ENCODE data around the gene KANK3. TPM values are rescaled to one million over a fixed set of nuclear protein-coding genes. Genes with fewer than 3 reads are reported as not detected.
A peak's percentile ranks its signal among the peaks of the same experiment; 100 is the strongest.
"Not testable (repeated sequence)": the region's sequence is repeated elsewhere in the genome, so short reads cannot be mapped to it uniquely, and the experiment has no call there.

The KANK3 gene
- total and polyA plus RNA-seq, 7 donors: 0.92 to 8.9 (median 6.5) TPM

DNA sequence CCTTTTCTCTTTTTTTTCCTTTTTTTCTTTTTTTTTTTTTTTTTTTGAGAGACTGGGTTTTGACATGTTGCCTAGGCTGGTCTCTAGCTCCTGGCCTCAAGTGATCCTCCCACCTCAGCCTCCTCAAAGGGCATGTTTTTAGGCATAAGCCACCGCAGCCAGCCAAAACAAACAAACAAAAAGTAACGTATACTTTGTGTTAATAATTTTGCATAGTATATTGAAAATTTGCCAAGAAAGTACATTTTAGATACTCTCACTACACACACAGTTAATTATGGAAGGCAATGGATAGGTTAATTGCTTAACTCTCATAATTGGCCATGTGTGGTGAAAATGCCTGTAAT is 45.5 kb upstream of the KANK3 start:
- H3K27ac ChIP-seq: peak overlapping the region in 3 of 4 donors; percentile 3 to 100 (median 99)
- H3K36me3 ChIP-seq: no peaks in the 10 kb centered on the region
- H3K27me3 ChIP-seq: no peaks in the 10 kb centered on the region
- WGBS, 2 donors: 53 to 56% methylated on average over 2 of the region's 2 CpGs
- H3K4me3 ChIP-seq: no peak overlapping the region
- TF ChIP-seq EP300 (IDR thresholded peaks at IDR 0.05): no peak
- TF ChIP-seq, protein P1, sequence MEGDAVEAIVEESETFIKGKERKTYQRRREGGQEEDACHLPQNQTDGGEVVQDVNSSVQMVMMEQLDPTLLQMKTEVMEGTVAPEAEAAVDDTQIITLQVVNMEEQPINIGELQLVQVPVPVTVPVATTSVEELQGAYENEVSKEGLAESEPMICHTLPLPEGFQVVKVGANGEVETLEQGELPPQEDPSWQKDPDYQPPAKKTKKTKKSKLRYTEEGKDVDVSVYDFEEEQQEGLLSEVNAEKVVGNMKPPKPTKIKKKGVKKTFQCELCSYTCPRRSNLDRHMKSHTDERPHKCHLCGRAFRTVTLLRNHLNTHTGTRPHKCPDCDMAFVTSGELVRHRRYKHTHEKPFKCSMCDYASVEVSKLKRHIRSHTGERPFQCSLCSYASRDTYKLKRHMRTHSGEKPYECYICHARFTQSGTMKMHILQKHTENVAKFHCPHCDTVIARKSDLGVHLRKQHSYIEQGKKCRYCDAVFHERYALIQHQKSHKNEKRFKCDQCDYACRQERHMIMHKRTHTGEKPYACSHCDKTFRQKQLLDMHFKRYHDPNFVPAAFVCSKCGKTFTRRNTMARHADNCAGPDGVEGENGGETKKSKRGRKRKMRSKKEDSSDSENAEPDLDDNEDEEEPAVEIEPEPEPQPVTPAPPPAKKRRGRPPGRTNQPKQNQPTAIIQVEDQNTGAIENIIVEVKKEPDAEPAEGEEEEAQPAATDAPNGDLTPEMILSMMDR (IDR thresholded peaks at IDR 0.05): no peak
- TF ChIP-seq POLR2A (IDR thresholded peaks at IDR 0.05): no peak
- no peak for TF ChIP-seq POLR2AphosphoS5 (IDR thresholded peaks at IDR 0.05)
- peaks cover 4 to 35% (median 29%) of the 10 kb centered on the region in 4 donors for H3K4me1 ChIP-seq
- intact Hi-C loops (cut with DNase I): no loop called here
- no peak for DNase-seq
- no peaks in the 10 kb centered on the region for H3K9me3 ChIP-seq

DNA sequence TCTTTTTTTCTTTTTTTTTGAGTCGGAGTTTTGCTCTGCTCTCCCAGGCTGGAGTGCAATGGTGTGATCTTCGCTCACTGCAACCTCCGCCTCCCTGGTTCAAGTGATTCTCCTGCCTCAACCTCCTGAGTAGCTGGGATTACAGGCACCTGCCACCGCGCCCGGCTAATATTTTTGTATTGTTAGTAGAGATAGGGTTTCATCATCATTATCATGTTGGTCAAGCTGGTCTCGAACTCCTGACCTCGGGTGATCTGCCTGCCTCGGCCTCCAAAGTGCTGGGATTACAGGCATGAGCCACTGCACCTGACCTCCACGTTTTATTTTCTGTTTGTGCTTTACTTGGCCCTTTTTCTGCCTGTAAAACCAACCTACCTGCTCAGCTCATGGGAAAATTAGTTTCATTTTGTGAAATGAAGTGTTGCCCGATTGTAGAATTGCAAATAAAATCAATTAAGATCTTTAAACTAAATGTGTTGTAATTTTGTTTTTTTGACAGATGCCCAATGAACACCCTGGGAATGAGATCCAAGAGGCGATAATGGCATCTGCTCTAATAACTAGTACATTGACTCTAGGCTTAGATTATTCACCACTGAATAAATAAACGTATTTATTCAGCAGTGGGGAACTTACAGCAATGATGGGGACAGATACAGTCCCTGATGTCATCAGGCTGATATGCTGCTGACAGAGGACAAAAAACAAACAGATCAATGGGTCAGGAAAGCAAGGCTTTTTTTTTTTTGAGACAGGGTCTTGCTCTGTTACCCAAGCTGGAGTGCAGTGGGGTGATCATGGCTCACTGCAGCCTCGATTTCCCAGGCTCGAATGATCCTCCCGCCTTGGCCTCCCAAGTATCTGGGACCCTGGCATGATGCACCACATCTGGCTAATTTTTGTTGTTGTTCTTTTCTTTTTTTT is 44.9 kb upstream of the KANK3 start:
- no peak for DNase-seq
- no peak overlapping the region for H3K4me3 ChIP-seq
- H3K4me1 ChIP-seq: peaks cover 4 to 29% (median 23%) of the 10 kb centered on the region in 4 donors
- TF ChIP-seq POLR2A (IDR thresholded peaks at IDR 0.05): no peak
- no peak for TF ChIP-seq POLR2AphosphoS5 (IDR thresholded peaks at IDR 0.05)
- TF ChIP-seq EP300 (IDR thresholded peaks at IDR 0.05): no peak
- TF ChIP-seq, protein P1 (IDR thresholded peaks at IDR 0.05): no peak
- 93 to 94% methylated on average over 16 of the region's 16 CpGs for WGBS, 2 donors
- H3K27me3 ChIP-seq: no peaks in the 10 kb centered on the region
- H3K27ac ChIP-seq: peak overlapping the region in 1 of 4 donors; percentile 99
- H3K36me3 ChIP-seq: no peaks in the 10 kb centered on the region
- no peaks in the 10 kb centered on the region for H3K9me3 ChIP-seq
- intact Hi-C loops (cut with DNase I): no loop called here

DNA sequence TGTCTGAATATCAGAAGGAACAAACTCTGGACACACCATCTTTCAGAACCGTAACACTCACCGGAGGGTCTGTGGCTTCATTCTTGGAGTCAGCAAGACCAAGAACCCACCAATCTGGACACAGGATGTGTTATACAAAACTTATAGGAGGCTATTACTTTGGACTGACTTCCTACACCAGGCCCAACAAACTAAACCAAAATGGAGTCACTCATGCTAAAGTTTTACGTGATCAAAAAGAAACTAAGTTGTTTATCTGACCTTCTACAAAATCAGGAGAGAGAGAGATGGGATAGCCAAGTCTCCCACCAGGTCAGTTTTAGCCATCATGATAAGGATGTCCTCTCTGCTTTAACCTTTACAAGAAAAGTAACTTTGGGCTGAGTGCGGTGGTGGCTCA is 43.9 kb upstream of the KANK3 start:
- TF ChIP-seq POLR2A (IDR thresholded peaks at IDR 0.05) (no peak), POLR2AphosphoS5 (IDR thresholded peaks at IDR 0.05) (no peak), EP300 (IDR thresholded peaks at IDR 0.05) (no peak)
- TF ChIP-seq, protein P1 (IDR thresholded peaks at IDR 0.05): no peak
- peaks cover 4 to 19% (median 13%) of the 10 kb centered on the region in 4 donors for H3K4me1 ChIP-seq
- DNase-seq: no peak
- H3K27me3 ChIP-seq: no peaks in the 10 kb centered on the region
- whole genome bisulfite sequencing, 2 donors: 74 to 84% methylated on average over 4 of the region's 4 CpGs
- H3K4me3 ChIP-seq: no peak overlapping the region
- H3K36me3 ChIP-seq: no peaks in the 10 kb centered on the region
- H3K9me3 ChIP-seq: no peaks in the 10 kb centered on the region
- no peak overlapping the region for H3K27ac ChIP-seq
- intact Hi-C loops (cut with DNase I): no loop called here

DNA sequence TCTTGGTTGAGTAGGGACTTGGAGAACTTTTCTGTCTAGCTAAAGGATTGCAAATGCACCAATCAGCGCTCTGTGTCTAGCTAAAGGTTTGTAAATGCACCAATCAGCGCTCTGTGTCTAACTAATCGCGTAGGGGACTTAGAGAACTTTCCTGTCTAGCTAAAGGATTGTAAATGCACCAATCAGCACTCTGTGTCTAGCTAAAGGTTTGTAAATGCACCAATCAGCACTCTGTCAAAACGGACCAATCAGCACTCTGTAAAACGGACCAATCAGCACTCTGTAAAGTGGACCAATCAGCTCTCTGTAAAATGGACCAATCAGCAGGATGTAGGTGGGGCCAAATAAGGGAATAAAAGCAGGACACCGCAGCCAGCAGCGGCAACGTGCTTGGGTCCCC is 43.4 kb upstream of the KANK3 start:
- H3K27me3 ChIP-seq; intact Hi-C loops (cut with DNase I); H3K27ac ChIP-seq; H3K4me3 ChIP-seq; H3K9me3 ChIP-seq; H3K36me3 ChIP-seq; DNase-seq: not testable (repeated sequence)
- 86 to 87% methylated on average over 9 of the region's 9 CpGs for WGBS, 2 donors
- H3K4me1 ChIP-seq: peaks cover 4 to 14% (median 7%) of the 10 kb centered on the region in 4 donors

DNA sequence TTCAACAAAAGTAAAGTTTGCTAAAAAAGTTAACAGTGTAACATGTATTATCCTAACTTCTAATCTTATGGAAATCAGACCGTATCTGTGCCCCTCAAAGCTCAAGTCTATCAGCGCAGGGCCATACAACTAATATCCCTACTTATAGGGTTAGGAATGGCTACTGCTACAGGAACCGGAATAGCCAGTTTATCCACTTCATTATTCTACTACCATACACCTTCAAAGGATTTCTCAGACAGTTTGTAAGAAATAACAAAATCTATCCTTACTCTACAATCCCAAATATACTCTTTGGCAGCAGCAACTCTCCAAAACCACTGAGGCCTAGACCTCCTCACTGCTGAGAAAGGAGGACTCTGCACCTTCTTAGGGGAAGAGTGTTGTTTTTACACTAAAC is 42.5 kb upstream of the KANK3 start:
- DNase-seq; intact Hi-C loops (cut with DNase I); H3K27me3 ChIP-seq; H3K9me3 ChIP-seq; H3K4me3 ChIP-seq; H3K4me1 ChIP-seq; H3K36me3 ChIP-seq: not testable (repeated sequence)
- H3K27ac ChIP-seq: peak overlapping the region in 1 of 4 donors; percentile 11
- WGBS, 2 donors: 34 to 79% methylated on average over 3 of the region's 3 CpGs

DNA sequence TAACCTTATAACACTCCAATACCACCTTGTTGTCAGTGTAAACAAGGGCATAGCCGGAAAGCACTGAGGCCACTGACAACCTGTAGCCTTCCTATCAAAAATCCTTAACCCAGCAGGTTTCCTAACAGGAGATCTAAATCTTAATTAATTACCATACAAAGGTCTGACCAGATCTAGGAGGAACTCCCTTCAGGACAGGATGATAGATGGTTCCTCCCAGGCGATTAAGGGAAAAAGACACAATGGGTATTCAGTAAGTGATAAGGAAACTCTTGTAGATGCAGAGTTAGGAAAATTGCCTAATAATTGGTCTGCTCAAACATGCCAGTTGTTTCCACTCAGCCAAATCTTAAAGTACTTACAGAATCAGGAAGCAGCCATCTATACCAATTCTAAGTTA is 42.0 kb upstream of the KANK3 start:
- peak overlapping the region in 1 of 4 donors; percentile 11 for H3K27ac ChIP-seq
- DNase-seq; H3K27me3 ChIP-seq; H3K36me3 ChIP-seq; H3K4me3 ChIP-seq; H3K4me1 ChIP-seq; H3K9me3 ChIP-seq; intact Hi-C loops (cut with DNase I): not testable (repeated sequence)
- 69 to 83% methylated on average over 2 of the region's 2 CpGs for WGBS, 2 donors

DNA sequence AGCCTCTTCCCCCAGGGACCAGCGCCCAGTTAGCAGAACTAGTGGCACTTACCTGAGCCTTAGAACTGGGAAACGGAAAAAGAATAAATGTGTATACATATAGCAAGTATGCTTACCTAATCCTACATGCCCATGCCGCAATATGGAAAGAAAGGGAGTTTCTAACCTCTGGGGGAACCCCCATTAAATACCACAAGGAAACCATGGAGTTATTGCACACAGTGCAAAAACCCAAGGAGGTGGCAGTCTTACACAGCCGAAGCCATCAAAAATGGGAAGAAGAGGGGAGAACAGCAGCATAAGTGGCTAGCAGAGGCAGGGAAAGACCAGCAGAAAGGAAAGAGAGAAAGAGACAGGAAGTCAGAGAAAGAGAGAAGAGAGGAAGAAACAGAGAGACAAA is 41.5 kb upstream of the KANK3 start:
- H3K36me3 ChIP-seq; H3K4me1 ChIP-seq; H3K9me3 ChIP-seq; intact Hi-C loops (cut with DNase I); H3K27me3 ChIP-seq; H3K4me3 ChIP-seq; DNase-seq; H3K27ac ChIP-seq: not testable (repeated sequence)
- 79 to 89% methylated on average over 4 of the region's 4 CpGs for WGBS, 2 donors

DNA sequence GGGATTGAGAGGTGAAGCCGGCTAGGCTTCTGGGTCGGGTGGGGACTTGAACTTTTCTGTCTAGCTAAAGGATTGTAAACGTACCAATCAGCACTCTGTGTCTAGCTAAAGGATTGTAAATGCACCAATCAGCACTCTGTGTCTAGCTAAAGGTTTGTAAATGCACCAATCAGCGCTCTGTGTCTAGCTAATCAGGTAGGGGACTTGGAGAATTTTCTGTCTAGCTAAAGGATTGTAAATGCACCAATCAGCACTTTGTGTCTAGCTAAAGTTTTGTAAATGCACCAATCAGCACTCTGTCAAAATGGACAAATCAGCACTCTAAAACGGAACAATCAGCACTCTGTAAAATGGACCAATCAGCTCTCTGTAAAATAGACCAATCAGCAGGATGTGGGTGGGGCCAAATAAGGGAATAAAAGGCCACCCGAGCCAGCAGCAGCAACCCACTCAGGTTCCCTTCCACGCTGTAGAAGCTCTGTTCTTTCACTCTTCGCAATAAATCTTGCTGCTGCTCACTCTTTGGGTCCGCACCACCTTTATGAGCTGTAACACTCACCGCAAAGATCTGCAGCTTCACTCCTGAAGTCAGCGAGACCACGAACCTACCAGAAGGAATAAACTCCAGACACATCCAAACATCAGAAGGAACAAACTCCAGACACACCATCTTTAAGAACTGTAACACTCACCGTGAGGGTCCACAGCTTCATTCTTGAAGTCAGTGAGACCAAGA is 36.3 kb upstream of the KANK3 start:
- H3K27ac ChIP-seq; H3K9me3 ChIP-seq; H3K36me3 ChIP-seq; H3K4me3 ChIP-seq; intact Hi-C loops (cut with DNase I); DNase-seq; H3K27me3 ChIP-seq; H3K4me1 ChIP-seq: not testable (repeated sequence)
- 95 to 96% methylated on average over 13 of the region's 13 CpGs for WGBS, 2 donors

Data from sigmoid colon (tissue), 7 donors.